ENCODE data around the gene SUGP2.
A peak's percentile ranks its signal among the peaks of the same experiment; 100 is the strongest.
"Not testable (repeated sequence)": the region's sequence is repeated elsewhere in the genome, so short reads cannot be mapped to it uniquely, and the experiment has no call there.

The SUGP2 gene

DNA sequence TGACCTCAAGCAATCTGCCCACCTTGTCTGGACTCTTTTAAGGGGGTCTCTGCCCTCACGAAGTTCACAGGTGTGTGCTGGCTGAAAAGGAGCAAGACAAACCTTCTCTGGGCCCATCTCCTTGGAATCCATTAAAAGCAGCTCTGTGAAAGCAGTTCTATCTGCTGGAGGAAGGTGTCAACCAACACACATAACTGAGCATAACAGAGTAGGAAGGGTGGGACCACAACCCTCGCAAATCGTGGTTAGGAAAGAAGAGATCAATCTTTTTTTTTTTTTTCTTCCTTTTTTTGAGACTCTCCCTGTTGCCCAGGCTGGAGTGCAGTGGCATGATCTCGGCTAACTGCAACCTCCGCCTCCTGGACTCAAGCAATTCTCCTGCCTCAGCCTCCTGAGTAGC is 1.4 kb downstream of the SUGP2 start:
- ATAC-seq (no peak), DNase-seq (no peak)

DNA sequence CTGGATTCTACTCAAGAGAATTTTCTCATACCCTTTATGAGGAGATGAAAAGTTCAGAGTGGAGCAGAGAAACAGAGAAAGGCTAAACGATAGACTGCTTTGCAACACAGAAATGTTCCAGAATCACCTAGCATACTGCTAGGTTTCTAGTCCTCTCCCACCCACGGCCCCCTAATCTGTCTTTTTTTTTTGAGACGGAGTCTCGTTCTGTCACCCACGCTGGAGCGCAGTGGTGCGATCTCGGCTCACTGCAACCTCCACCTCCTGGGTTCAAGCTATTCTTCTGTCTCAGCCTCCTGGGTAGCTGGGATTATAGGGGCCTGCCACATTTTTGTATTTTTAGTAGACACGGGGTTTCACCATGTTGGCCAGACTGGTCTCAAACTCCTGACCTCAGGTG is 4.8 kb downstream of the SUGP2 start:
- DNase-seq: no peak
- no peak for ATAC-seq

DNA sequence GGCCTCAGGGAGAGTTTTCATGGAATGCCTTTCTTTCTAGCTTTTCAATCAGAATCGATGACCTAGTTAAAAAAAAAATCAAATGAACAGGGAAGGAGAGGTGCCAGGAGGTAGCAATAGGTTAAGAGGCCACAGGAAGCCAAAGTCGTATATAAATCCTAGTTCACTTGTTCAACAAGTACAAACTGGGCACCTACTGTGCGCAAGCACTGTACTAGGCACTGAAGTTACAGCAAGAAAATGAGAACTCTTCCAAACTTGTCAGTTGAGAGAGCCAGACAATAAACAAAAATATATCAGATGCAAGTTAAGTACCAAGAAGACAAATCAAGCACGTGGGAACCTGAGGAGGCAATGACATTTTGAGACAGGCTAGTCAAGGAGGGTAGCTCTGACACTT is 6.1 kb downstream of the SUGP2 start:
- ATAC-seq (no peak), DNase-seq (no peak)

DNA sequence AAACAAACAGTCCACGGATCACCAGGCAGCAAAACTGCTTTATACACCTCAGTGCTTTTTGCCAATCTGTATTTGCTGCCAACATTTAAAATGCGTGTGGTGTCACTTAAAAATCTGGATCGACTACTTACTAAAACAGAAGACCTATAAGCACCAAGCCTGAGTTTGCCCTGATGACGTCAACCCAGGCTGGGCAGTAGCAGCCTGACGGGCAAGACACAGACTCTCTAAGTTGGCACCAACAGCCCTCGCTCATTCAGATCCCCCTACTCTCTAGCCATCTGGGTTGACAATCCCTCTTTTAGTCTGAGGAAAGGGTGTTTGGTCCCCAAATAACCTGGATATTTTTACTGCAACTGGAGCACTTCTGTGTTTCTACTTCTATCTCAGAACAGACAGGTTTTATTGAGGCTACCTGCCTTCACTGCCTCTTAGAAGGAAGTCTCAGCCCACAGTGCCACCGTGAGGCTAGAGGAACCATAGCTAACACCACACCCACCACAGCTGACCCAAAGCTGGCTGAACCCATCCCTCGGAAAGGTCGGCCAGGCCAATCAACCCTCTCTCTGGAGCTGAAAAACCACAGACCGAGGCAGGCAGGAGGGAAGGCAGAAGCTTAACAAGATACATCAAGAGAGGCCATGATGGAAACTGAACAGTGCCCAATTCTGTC is 6.9 kb downstream of the SUGP2 start:
- DNase-seq: no peak
- ATAC-seq: no peak

DNA sequence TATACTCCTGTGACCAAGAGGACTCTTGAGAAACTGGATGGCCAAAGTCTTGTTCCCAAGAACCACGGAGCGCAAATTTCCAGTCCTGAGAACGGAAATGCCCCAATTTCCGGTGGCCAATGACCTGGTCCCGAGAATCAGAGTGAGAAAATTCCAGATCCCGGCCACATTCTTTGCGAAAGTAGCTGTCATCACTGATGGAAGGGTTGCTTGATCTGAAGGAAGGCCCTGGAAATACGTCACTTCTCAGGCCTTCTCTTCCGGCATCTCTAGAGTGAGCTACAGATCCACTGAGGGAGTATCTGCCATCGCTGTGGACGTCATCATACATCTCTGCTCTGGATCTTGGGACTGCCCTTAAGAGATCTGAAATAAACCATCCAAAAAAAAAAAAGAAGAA is 7.5 kb downstream of the SUGP2 start:
- no peak for DNase-seq
- no peak for ATAC-seq

DNA sequence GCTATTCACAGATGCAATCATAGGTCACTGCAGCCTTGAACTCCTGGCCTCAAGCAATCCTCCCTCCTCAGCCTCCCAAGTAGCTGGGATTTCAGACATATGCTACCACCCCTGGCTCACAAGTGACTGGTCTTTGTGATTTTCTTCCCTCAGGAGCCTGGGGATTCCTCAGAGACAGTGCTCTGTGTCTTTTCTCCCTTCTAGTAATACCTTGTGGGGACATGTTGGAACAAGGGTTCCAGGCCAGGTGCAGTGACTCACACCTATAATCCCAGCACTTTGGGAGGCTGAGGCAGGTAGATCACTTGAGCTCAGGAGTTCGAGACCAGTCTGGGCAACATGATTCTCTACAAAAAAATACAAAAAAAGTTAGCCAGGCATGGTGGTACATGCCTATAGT is 9.9 kb downstream of the SUGP2 start:
- DNase-seq, ATAC-seq: not testable (repeated sequence)

DNA sequence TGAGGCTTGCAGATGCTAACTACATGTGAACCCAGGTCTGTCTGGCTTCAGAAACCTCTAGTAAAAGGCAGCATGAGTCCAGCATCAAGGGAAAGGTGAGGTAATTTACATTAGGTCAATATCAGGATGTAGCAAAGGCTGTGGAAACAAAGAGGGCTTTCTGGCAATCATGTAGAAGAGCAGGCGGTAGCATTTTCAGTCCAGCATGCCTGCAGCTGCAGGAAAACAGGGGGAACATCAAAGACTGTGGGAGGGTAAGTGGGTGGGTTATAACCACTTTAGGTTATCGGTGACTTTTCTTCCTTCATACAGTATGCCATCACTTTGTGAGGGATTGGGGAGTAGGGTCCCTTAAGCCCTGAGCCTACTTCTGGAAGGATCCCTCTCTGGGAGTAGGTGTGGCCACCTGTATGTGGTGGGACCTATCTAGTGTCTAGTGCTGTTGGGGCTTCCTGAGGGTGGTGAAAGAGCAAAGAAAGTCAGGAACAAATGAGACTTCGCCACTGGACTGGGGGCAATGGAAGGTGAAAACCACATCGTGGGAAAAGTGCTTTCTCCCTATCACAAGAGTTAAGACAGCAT is 10.8 kb downstream of the SUGP2 start:
- DNase-seq (no peak), ATAC-seq (no peak)

DNA sequence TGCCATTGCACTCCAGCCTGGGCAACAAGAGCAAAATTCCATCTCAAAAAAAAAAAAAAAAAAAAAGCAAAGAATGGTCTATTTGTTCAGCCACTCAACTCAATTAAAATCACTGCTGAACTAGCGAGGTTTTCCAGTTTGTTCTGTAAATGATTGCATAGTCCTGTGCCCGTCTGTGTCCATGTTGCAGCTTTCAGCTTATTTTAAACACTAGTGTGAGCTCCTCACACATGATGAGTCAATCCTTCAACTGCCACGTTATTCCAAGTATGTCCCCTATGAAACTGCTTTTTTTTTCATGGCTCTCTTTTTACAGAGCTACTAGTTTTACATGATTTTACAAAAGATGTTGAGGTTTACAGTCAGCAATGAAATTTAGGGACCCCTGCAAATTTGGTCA is 12.2 kb downstream of the SUGP2 start:
- DNase-seq (no peak), ATAC-seq (no peak)

DNA sequence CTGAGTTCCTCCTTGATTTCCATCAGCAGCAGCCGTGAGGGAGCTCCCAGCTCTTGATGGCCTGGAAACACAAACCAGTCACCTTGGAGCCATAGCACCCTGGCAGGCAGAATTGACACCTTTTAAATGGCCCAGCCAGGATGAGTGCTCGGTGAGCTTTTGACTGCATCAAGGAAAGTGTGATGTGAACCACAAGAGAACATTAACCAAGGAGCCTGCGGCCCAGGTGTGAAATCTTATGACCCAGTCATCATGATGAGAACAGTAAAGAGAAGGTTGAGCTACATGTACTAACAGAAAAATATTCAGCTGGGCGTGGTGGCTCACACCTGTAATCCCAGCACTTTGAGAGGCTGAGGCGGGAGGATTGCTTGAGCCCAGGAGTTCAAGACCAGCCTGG is 22.8 kb downstream of the SUGP2 start:
- ATAC-seq: no peak

DNA sequence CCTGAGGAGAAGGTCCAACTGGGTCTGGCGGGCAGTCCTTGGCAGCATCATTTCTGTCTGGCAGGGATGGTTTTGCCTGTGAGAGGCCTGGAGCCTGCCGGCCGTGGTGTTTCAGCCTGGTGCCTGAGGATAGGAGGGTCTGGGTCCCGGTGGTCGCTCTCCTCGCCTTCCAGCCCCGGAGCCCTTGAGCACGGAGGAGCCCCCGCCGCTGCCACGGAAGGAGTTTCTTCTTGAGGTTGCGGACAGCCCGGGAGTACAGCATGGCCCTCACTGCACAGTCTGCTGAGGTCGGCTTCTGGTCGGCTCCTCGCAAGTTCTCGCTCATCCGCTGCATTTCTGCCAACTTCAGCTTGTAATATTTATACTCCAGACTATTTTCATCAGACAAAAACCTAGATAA is 23.4 kb downstream of the SUGP2 start:
- no peak for ATAC-seq
- DNase-seq: no peak

More for the DNA sequence above, 22.8 kb downstream of the SUGP2 start:
- no peak for DNase-seq

DNA sequence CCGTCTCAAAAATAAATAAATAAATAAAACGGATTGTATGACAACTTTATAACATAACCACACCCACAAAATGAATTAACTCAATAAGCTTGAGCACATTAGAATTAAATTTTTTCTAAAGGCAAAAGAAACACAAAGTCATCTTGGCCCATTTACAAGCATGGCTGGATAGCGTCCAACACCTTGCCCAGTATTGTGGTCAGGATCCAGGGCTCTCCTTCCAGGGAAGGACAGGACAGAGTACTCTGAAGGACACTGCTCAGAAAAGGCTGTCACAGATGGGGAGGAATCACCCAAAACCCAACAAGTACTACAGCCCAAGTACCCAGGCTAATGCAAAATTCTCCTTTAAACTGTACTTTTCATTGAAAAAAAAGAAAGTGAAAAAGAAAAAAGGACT is 27.1 kb downstream of the SUGP2 start:
- no peak for ATAC-seq
- no peak for DNase-seq

DNA sequence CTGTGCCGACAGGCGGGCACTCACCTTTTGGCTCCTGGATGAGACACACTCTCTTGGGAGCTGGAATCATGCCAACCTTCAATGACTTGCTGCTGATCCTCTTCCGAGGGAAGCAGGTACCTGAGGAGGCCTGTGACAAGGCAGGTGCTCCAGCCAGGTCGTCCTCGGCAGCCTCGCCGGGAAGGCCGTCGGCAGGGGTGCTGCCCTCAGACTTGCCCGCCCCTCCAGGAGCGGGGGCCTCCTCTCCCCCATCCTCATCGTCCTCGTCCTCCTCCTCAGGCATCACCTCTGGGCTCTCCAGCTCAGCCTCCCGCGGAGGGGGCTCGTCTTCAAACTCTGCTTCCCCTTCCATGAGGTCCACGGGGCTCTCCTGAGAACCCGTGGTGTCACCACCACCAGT is 29.2 kb downstream of the SUGP2 start:
- ATAC-seq (no peak), DNase-seq (no peak)

DNA sequence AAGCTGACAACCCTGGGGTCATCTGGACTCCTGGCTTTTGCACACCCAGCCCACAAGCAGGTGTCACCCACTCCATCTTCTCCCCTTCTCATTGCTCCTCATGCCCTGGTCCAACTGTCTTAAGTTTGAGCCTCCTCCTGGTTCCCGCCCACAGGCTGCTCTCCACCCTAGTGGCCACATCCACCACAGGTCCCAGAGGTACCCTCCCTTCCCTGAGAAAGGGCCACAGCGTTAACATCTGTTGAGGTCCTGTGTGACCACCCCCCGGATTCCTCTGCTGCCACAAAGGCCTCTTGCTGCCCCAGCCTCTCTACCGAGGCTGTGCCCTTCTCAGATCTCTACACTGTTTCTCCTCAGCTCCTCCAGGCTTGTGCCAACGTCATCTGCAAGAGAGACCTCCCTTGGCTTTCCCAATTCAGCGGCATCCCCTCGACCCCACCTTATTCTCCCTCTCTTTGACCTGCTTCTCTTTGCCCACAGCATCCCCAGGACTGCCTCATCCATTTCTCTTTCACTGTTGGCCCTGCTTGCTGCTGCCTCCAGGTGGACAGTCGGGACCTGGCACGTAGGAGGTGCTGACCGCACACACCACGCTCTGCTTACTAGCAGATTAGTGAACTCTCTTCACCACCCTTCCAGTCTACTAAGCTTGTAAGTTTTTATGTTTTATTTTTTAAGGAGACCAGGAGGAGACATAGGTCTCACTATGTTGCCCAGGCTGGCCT is 33.3 kb downstream of the SUGP2 start:
- ATAC-seq: no peak
- no peak for DNase-seq

DNA sequence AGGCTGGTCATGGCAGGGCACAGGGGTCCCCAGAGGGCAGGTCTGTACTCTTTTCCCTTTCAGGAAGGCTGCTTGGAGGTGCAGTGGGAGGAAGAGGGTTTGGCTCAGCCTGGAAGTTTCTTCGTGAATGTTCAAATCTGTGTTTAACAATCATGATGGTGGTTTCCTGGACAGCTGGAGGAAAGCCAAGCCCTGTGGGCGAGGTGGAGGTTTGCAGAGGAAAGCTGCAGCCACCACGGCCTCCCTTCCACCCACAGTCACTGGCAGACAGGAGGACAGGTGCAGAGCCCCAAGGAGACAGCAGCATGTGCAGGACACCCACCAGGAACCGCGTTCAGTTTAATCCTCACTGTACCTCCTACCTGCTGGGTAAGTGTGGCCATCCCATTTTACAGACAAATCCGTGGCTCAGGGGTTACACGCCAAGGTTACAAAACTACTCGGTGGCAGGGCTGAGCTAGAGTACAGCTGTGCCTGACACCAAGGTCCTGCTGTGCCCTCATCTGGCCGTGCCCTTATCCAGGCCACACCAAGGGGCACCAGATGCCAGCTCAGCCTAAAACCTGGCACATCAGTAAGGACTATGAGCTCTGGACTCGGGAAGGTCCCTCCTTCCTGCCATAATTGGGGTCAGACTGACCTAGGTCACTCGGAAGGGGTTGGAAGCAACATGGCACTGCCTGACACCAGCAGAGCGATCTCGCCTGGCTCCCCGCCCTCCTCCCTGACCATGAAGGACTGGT is 34.1 kb downstream of the SUGP2 start:
- no peak for ATAC-seq
- DNase-seq: no peak

DNA sequence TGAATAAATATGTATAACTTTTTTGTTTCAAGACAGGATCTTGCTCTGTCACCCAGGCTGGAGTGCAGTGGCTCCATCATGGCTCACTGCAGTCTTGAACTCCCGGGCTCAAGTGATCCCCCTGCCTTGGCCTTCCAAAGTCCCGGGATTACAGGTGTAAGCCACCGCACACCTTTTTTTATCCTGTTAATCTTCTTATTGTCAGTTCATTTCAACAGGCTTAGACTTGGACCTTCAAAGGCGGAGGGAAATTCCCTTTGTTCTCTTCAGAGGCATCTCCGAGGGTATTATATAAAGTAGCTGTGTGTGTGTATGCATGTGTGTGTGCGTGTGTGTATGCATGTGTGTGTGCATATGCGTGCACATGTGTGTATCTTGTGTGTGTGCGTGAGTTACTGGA is 35.0 kb downstream of the SUGP2 start:
- no peak for DNase-seq
- ATAC-seq: no peak

DNA sequence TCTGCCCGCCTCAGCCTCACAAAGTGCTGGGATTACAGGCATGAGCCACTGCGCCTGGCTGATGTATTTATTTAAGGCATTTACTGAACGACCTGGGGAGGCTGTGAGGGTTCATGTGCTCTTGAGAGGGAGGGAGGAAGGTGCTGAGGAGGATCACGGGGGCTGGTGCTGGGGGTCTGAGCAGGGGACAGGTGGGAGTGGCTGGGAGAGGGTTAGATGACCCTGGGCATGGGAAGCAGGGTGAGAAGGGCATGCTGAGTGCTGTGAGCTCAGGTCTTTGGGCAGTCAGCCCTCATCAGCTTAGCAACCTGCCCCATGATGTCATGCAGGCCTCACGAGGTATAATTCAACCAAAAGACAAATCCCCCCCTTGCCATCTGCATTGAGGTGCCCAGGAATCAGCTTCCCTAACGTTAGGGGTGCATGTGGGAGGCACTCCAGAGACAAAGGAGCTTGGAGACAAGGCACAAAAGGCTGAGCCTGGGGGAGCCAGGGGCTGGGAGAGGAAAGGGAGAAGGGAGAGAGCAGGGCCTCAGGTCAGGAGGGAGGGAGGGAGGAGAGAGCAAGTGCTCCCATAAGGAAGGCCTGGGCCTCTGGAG is 36.4 kb downstream of the SUGP2 start:
- DNase-seq (no peak), ATAC-seq (no peak)

DNA sequence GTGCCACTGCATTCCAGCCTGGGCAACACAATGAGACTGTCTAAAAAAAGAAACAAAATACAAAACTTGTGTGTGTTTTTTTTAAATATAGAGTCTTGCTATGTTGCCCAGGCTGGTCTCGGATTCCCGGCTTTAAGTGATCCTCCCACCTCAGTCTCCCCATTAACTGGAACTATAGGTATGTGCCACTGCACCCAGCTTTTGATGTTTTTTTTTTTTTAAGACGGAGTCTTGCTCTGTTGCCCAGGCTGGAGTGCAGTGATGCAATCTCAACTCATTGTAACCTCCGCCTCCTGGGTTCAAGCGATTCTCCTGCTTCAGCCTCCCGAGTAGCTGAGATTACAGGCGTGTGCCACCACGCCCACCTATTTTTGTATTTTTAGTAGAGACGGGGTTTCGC is 37.0 kb downstream of the SUGP2 start:
- no peak for ATAC-seq
- DNase-seq: no peak

DNA sequence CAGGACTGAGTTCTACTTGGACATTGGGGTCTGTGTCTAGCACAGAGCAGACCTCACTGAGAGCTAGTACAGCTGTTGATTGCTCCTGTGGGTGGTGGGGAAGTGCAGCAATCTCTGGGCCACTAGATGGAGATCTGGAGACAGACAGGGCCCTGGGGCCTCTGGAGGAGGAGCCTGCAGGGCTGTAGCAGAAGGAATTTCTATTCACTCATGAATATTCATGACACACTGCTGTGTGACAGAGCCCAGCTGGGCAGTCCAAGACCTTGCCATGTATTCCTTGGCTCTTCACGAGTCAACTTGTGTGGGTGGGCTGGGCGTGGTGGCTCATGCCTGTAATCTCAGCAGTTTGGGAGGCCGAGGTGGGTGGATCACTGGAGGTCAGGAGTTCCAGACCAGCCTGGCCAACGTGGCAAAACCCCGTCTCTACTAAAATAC is 37.5 kb downstream of the SUGP2 start:
- peak; percentile 9 for DNase-seq
- ATAC-seq: peak; percentile 70

DNA sequence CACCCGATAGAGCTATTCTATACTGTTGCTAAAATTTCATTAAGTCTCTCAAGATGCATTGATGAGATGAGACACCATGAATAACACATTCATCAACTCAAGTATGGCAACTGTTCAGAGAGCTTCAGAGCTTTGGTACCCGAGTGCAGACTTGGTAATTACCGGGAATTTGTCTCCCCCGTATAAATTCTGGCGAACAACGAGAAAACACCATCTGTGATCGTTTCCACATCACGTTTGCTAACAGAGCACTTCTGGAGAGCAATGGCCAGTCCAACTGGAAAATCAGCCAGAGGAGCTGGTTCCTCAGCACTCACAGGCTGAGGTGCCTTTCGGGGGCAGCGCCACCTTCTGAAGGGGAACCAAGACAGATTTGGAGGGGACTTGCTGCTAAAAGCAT is 40.2 kb downstream of the SUGP2 start:
- ATAC-seq (no peak), DNase-seq (no peak)

DNA sequence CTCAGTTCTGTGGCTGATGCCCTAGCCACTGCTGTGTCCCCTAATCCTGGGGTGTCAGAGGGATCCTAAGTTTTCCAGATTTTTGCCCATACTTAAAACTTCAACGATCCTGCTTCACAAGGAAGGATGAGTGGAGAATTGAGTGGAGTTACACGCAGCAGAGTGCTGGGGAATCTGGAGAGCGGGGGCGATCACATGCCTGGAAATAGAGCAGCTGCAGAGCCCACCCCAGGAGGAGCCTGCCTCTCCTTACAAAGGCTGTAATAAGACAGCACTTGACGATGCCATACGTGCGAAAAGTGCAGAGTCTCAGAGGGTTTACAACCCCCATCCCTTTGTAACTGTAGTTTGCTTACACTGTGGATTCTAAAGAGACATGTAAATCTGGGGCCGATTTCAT is 40.6 kb downstream of the SUGP2 start:
- DNase-seq: no peak
- ATAC-seq: no peak

DNA sequence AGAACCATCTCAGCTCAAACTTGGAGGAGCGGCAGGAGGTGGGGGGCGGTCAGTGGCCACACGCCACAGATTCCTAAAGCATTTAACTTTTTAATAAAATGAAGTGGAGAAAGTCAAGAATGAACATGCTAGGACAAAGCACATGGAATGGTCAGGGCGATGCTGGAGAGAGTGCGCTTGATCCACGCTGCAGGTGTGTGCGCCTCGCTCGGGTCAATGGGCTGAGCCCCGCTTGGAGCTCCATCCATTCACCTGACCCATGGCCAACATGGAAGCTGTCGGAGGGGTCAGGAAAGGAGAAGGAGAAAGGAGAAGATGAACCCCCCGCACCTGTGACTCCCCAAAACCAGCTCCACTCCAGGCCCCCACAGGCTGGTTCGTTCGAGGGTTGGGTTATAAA is 41.8 kb downstream of the SUGP2 start:
- DNase-seq: no peak
- ATAC-seq: no peak

DNA sequence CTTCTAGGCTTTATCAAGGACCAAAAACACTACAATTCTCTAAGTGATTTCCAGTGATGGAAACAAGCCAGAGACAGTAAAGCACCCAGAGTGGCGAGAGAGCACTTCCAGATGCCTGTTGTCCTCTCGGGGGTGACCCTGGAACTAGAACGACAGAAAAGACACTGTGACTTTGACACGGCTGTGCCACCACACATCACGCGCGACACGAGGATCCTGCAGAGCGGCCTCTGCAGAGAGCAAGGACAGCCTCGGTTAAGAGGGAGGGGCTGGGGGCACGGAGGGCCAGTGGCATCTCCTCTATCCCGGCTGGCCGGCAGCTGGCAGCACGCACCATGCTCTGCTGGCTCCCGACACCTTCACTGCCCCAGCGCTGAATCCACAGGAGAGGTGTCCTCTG is 42.3 kb downstream of the SUGP2 start:
- ATAC-seq (no peak), DNase-seq (no peak)
